Breast epithelium (tissue), 3 donors: ENCODE measurements around the gene STARD13.

Source experiments
- POLR2AphosphoS5 ChIP-seq, 3 donors: sonication (generic); formaldehyde crosslinking; IDR thresholded peaks; one replicate each; pipeline ENCODE4 v1.6.1; 2017; ENCODE audit warnings: antibody characterized with exemption in 3 of 3
- TF ChIP-seq, protein P1 (sequence below), 3 donors: fragments of 450-650 bp; IDR thresholded peaks; one replicate each; pipeline ENCODE4 v1.5.1; 2016 to 2017; ENCODE audit warnings: antibody characterized with exemption in 3 of 3, mild to moderate bottlenecking in 3 of 3, moderate library complexity in 3 of 3

DNA sequence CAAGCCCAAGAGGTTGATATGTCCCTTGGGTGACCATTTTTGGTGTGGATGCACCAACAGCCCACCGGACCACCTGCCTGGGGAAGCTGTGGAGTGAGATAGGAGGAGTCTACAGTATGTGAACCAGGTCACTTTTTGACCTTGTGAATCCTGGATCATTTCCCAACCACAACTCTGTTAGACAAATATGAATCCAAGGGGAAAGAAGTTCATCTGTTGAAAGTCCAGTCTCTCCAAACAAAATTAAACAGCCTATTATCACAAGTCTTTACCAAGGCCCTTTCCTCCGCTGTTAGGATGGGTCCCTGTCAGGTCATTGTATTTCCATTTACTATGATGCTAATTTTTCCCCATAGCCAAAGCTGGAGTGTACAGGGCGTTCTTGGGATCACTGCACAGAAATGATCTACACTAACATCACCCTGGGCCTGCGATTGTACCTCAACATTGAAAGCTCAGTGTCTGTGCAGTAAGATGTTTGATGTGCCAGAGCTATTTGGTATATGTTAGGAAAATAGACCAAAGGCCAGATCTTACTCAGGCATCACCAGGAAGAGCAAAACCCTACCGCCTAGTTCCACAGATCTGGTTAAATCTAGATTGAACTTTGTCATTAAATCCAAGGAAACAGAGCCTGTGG, 117.1 kb downstream of the STARD13 start:
- TF ChIP-seq, protein P1, sequence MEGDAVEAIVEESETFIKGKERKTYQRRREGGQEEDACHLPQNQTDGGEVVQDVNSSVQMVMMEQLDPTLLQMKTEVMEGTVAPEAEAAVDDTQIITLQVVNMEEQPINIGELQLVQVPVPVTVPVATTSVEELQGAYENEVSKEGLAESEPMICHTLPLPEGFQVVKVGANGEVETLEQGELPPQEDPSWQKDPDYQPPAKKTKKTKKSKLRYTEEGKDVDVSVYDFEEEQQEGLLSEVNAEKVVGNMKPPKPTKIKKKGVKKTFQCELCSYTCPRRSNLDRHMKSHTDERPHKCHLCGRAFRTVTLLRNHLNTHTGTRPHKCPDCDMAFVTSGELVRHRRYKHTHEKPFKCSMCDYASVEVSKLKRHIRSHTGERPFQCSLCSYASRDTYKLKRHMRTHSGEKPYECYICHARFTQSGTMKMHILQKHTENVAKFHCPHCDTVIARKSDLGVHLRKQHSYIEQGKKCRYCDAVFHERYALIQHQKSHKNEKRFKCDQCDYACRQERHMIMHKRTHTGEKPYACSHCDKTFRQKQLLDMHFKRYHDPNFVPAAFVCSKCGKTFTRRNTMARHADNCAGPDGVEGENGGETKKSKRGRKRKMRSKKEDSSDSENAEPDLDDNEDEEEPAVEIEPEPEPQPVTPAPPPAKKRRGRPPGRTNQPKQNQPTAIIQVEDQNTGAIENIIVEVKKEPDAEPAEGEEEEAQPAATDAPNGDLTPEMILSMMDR (IDR thresholded peaks at IDR 0.05), result no peak
- no peak for TF ChIP-seq POLR2AphosphoS5 (IDR thresholded peaks at IDR 0.05)
